Lung (tissue), 12 donors: ENCODE results near the gene CD22. TPM values are rescaled to one million over a fixed set of nuclear protein-coding genes. Genes with fewer than 3 reads are reported as not detected.

Source experiments
- ATAC-seq: fragments of 200-7000 bp; cut with Tn5 transposase; one replicate; pipeline ENCODE4 v1.9.1; 2020; ENCODE audit warnings: moderate number of reproducible peaks; ENCODE audit not compliant: insufficient read depth, low FRiP score
- DNase-seq, 3 donors: peaks; one replicate each; pipeline ENCODE4 v3.0.0-alpha.2; 2013 to 2017
- H3K27ac ChIP-seq, 2 donors: one replicate each; pipeline ENCODE4 v1.5.1; 2013; ENCODE audit warnings: mild to moderate bottlenecking in 2 of 2, moderate library complexity in 2 of 2, control low read depth in 1 of 2, inconsistent platforms in 1 of 2, low read depth in 1 of 2, low read length in 1 of 2
- H3K27me3 ChIP-seq, 3 donors: one replicate each; pipeline ENCODE4 v1.5.1; 2013; ENCODE audit warnings: low read length in 2 of 3; ENCODE audit not compliant: control insufficient read depth in 3 of 3, insufficient read depth in 3 of 3
- H3K36me3 ChIP-seq, 4 donors: one replicate each; pipeline ENCODE4 v1.5.1; 2013; ENCODE audit warnings: low read length in 4 of 4, mild to moderate bottlenecking in 1 of 4, moderate library complexity in 1 of 4; ENCODE audit not compliant: control insufficient read depth in 4 of 4, insufficient read depth in 4 of 4
- H3K4me1 ChIP-seq, 5 donors: one replicate each; pipeline ENCODE4 v1.5.1; 2013; ENCODE audit warnings: low read length in 5 of 5, mild to moderate bottlenecking in 2 of 5, moderate library complexity in 1 of 5; ENCODE audit not compliant: control insufficient read depth in 5 of 5, insufficient read depth in 5 of 5
- H3K4me3 ChIP-seq: one replicate; pipeline ENCODE4 v1.5.1; 2013; ENCODE audit warnings: mild to moderate bottlenecking, control low read depth, moderate library complexity
- H3K9ac ChIP-seq, 2 donors: one replicate each; pipeline ENCODE4 v1.5.1; 2013; ENCODE audit warnings: low read length in 2 of 2, control low read depth in 1 of 2; ENCODE audit not compliant: insufficient read depth in 1 of 2
- H3K9me3 ChIP-seq, 4 donors: one replicate each; pipeline ENCODE4 v1.5.1; 2013; ENCODE audit warnings: low read length in 3 of 4, mild to moderate bottlenecking in 1 of 4, moderate library complexity in 1 of 4; ENCODE audit not compliant: control insufficient read depth in 4 of 4, insufficient read depth in 3 of 4
- WGBS, 2 donors: extraction: QIAGEN DNeasy Blood & Tissue Kit; methylation state at CpG; one replicate each; pipeline ENCODE4 v1.1.7; 2013; 5-methylcytosine and 5-hydroxymethylcytosine counted together
- polyA plus RNA-seq, 2 donors: library from polyadenylated mRNA; stranded (reverse); fragments of 200-250 nt; gene quantifications; one replicate each; pipeline ENCODE4 v1.2.1, GENCODE V29; 2013
- total RNA-seq, 2 donors: library from RNA; depleted of rRNA in 1 of 2; stranded (reverse); fragments of >200 nt in 1 of 2; gene quantifications; one replicate each; pipeline ENCODE4 v1.2.1, GENCODE V29; 2014 to 2021
- TF ChIP-seq, protein P1 (sequence below): IDR thresholded peaks from 2 replicates; pipeline ENCODE4 v1.5.1; 2012; ENCODE audit warnings: mild to moderate bottlenecking; ENCODE audit errors: control extremely low read depth, extremely low read depth
- donor health status: control.
- donor health status: control.
- donor health status: Bipolar disorder and iron deficiency.
- donor health status: healthy.
- donor health status: DM: yes; HTN: yes; CAD: no.

CD22 gene
- total and polyA plus RNA-seq, 4 donors = 4.7 to 53.8 (median 30.7) TPM

DNA sequence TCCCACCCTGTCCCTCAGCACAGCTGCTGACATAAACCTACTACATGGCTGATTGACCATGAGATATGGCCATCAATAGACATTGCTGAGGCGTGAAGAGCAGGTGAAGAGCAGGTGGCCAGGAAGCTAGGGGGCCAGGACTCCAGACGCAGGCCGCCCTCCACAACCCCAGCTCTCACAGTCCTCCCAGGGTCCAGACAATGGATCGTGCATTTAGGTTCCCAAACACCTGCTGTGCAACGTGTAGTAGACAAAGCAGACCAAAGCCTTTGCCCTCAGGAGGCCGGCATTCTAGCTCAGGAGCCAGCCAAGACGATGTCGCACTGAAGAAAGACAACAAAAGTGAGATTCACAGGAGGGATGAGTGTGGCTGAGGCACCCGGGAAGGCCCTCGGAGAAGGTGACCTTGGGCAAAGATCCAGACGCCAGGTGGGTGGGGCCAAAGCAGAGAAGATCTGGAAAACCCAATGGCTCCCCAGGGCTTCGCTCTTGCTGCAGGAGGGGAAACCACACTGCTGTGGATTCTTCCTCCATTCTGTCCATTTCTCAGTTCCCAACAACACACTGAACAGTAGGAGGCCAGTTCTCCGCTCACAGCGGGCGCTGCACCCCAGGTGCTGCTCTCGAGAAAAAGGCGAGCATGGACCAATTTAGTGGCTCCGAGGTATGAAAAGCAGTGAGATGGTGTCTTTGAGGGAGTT is 20.1 kb downstream of the CD22 start:
- 89 to 91% methylated on average over 18 of the region's 18 CpGs for WGBS, 2 donors

DNA sequence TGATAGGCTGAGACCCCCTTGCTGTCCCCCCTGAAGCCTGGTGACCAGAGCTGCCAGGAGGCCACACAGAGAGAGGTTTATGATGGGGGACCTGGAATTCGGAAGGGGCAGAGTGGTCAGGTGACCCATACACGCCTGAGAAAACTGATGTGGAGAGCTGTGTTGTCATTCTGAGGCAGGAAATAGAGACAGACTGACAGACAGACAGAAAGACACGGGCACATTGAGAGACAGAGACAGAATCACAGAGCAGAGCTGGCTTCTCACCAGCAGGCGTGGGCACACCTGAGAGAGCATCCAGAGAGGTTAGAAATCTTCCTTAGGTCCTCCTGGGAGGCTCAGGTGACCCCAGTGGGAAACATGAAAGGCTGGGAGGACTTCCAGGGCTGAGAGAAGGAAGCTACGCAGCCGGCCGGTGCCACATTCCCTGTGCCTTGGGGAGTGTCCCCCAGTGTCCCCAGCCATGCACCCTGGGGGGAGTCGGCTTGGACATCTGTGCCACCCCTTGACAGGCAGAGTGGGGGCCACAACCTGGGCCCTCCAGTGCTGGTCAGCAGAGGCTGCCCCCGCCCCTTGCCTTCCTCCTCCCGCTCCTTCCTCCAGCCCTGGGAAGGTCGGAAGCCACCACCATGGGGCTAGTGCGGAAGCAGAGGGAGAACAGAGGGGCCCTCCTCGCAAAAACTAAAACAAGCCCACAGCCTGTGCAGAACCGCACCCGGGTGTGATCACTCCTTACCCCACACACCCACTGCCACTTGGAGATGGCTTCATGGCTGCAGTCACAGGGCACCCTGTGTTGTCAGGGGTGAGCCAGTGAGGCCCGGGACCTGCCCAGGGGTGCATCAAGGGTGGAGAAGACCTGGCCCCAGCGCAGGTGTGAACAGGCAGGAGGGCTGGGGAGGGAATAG is 20.9 kb downstream of the CD22 start:
- Histone ChIP-seq H3K27me3 (no peaks in the 10 kb centered on the region), H3K9me3 (no peaks in the 10 kb centered on the region), H3K9ac (no peak overlapping the region), H3K36me3 (no peaks in the 10 kb centered on the region), H3K4me1 (peaks cover 0 to 10% (median 0%) of the 10 kb centered on the region in 5 donors), H3K27ac (no peak overlapping the region), H3K4me3 (no peak overlapping the region)
- DNase-seq (no peak), ATAC-seq (no peak)
- 81 to 83% methylated on average over 17 of the region's 17 CpGs for WGBS, 2 donors
- TF ChIP-seq, protein P1, sequence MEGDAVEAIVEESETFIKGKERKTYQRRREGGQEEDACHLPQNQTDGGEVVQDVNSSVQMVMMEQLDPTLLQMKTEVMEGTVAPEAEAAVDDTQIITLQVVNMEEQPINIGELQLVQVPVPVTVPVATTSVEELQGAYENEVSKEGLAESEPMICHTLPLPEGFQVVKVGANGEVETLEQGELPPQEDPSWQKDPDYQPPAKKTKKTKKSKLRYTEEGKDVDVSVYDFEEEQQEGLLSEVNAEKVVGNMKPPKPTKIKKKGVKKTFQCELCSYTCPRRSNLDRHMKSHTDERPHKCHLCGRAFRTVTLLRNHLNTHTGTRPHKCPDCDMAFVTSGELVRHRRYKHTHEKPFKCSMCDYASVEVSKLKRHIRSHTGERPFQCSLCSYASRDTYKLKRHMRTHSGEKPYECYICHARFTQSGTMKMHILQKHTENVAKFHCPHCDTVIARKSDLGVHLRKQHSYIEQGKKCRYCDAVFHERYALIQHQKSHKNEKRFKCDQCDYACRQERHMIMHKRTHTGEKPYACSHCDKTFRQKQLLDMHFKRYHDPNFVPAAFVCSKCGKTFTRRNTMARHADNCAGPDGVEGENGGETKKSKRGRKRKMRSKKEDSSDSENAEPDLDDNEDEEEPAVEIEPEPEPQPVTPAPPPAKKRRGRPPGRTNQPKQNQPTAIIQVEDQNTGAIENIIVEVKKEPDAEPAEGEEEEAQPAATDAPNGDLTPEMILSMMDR = no peak

More for the DNA sequence above, 20.1 kb downstream of the CD22 start:
- no peaks in the 10 kb centered on the region for H3K36me3 ChIP-seq
- H3K4me3 ChIP-seq = no peak overlapping the region
- H3K27me3 ChIP-seq = no peaks in the 10 kb centered on the region
- H3K4me1 ChIP-seq = peaks cover 0 to 10% (median 0%) of the 10 kb centered on the region in 5 donors
- no peak for DNase-seq
- H3K9me3 ChIP-seq = no peaks in the 10 kb centered on the region
- no peak overlapping the region for H3K27ac ChIP-seq
- TF ChIP-seq, protein P1 = no peak
- no peak overlapping the region for H3K9ac ChIP-seq
- ATAC-seq = no peak

DNA sequence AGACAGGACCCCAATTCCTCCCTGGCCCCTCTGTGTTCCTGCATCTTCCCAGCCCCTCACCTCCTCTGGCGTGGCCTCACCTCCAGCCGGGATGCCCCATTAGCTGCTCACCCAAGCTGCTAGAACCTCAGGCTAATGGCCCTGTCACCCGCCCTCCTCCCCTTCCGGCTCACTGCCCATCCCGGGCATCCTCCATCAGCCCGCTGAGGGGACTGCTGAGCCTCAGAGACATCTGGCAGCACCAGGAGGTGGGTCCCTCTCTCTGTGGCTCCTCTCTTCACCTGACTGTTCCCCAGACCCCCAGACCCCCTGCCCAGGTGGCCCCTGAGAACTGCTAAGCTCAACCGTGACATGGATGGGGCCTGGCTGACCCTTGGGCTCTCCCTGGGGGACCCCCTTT is 21.6 kb downstream of the CD22 start:
- TF ChIP-seq, protein P1 = no peak
- WGBS, 2 donors = 90 to 96% methylated on average over 7 of the region's 7 CpGs
- Histone ChIP-seq H3K36me3 (no peaks in the 10 kb centered on the region), H3K9ac (no peak overlapping the region), H3K4me3 (no peak overlapping the region), H3K4me1 (peaks cover 0 to 16% (median 0%) of the 10 kb centered on the region in 5 donors), H3K9me3 (no peaks in the 10 kb centered on the region), H3K27me3 (no peaks in the 10 kb centered on the region), H3K27ac (no peak overlapping the region)
- no peak for DNase-seq
- no peak for ATAC-seq
